Measurements from ENCODE around the gene TTLL9. TPM values are rescaled to one million over a fixed set of nuclear protein-coding genes. Genes with fewer than 3 reads are reported as not detected.
"Not testable (repeated sequence)": the region's sequence is repeated elsewhere in the genome, so short reads cannot be mapped to it uniquely, and the experiment has no call there.

TTLL9 gene, protein sequence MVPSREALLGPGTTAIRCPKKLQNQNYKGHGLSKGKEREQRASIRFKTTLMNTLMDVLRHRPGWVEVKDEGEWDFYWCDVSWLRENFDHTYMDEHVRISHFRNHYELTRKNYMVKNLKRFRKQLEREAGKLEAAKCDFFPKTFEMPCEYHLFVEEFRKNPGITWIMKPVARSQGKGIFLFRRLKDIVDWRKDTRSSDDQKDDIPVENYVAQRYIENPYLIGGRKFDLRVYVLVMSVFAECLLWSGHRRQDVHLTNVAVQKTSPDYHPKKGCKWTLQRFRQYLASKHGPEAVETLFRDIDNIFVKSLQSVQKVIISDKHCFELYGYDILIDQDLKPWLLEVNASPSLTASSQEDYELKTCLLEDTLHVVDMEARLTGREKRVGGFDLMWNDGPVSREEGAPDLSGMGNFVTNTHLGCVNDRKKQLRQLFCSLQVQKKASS
- total RNA-seq, result not detected

DNA sequence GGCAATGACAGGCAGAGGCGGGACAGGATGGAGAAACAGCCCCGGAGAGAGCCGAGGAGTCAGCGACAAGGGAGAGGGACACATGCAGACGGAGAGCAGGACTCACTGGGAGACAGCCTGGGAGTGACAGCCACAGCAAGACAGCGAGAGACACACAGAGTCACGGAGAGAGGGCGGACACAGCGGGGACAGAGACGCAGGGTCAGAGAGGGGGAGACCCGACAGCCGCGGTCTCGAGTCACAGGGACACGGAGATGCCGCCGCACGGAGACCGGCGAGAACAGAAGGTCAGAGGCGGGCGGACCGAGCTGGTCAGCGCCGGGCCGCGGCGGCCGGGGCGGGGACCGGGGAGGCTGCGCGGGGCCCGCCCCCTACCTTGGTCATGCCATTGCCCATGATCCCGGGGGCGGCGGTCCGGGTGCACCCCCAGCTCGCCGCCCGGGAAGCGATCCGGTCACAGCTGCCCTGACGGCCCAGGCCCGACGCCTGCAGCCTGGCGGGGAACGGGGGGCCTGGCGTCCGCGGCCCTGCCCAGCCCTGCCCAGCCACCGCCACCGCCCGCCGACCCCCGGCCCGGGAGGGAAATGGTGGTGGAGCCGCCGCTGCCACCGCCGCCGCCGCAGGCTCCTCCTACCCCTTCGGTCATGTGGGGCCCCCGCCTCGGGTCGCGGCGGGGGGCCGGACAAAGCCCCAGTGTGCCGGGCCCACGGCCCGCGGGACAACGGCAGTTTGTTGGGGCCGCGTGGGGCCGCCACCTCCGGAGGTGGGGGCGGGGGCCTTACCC, at the start of gene TTLL9, which contains the start of gene DUSP15:
Gene TTLL9 (plus strand): TSS at position 693 of the 784 bp plus-strand sequence. CDS start 493 bp downstream, outside the sequence.
Gene DUSP15 (minus strand): TSS at position 586 of the 784 bp plus-strand sequence. CDS start 190 bp downstream, at position 396.
- peak; percentile 27 to 32 for DNase-seq
- no peak within 1 kb of the TSS for H3K27ac Mint-ChIP-seq

DNA sequence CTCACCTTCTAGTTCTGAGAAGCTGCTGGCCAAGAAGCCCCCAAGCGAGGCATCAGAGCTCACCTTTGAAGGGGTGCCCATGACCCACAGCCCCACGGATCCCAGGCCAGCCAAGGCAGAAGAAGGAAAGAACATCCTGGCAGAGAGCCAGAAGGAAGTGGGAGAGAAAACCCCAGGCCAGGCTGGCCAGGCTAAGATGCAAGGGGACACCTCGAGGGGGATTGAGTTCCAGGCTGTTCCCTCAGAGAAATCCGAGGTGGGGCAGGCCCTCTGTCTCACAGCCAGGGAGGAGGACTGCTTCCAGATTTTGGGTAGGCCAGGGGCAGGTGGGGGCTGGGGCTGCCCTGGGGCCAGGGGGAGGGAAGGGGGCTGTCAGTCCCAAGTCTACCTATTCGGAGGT, 49.0 kb upstream of the TTLL9 start:
- H3K27me3 Mint-ChIP-seq (ENCODE audit: low read depth), result no peaks in the 10 kb centered on the region
- no peak for ATAC-seq (replicated peaks in 1 of 2)
- no peak overlapping the region for H3K4me3 Mint-ChIP-seq
- no peaks in the 10 kb centered on the region for H3K36me3 Mint-ChIP-seq (ENCODE audit: insufficient read depth in 2 of 2)
- no peak overlapping the region for H3K27ac Mint-ChIP-seq
- no peaks in the 10 kb centered on the region for H3K9me3 Mint-ChIP-seq
- DNase-seq, result no peak
- H3K4me1 Mint-ChIP-seq (ENCODE audit: low read depth), result no peaks in the 10 kb centered on the region

More for the DNA sequence above, at the start of gene TTLL9, which contains the start of gene DUSP15:
- Mint-ChIP-seq H3K36me3 (ENCODE audit: insufficient read depth in 2 of 2) (peaks cover 3% of the 10 kb centered on the region in 2 donors), H3K27me3 (ENCODE audit: low read depth) (peaks cover 29% of the 10 kb centered on the region), H3K4me1 (ENCODE audit: low read depth) (peaks cover 13% of the 10 kb centered on the region), H3K9me3 (no peaks in the 10 kb centered on the region), H3K4me3 (peak within 1 kb of the TSS; percentile 84 to 93)
- ATAC-seq (replicated peaks in 1 of 2), result peak; percentile 66 to 71

DNA sequence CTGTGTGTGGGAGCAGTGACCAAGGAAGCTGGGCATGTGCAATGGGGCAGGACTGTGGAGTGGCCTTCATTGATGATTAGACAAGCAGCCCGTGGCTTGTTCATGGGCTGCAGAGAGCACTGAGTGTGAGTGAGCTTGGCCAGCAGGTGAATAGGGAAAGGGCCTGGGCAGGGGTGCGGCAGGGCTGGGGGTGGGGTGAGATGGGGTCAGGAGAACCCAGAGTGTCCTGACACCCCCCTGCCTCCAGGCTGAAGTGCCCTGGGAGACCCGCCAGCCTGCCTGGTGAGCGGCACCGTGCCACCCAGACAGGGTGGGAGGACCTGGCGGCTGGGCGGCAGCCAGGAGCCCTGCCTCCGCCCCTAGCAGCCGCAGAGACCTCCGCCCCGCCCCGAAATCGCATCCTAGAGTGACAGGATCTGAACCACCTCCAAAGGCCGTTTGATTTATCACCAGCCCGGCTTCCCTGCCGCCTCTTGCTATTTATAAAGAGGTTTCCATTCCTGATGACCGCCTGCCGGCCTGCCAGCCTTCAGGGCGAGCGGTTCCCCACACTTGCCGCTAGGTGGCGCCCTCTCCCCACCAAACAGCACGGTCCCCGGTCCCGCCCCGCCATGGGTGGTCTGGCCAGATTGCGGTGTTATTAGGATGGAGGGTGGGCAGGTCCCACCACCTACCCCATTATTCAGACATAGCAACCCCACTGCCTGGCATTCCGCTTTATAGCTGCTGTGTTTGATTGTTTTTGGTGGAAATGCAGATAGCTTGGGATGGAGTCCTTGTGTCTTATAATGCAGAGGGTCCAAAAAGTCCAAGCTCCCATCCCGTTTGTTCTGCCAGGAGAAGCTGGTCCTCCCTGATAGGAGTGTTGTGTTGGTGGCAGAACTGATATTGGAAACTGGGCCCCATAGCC, 47.8 kb upstream of the TTLL9 start:
- H3K4me3 Mint-ChIP-seq, result peak overlapping the region; percentile 9 to 58
- no peaks in the 10 kb centered on the region for H3K9me3 Mint-ChIP-seq
- H3K27ac Mint-ChIP-seq, result no peak overlapping the region
- no peaks in the 10 kb centered on the region for H3K36me3 Mint-ChIP-seq (ENCODE audit: insufficient read depth in 2 of 2)
- H3K27me3 Mint-ChIP-seq (ENCODE audit: low read depth), result no peaks in the 10 kb centered on the region
- ATAC-seq (replicated peaks in 1 of 2) (peak; percentile 78 to 81), DNase-seq (peak; percentile 72 to 80)
- no peaks in the 10 kb centered on the region for H3K4me1 Mint-ChIP-seq (ENCODE audit: low read depth)

DNA sequence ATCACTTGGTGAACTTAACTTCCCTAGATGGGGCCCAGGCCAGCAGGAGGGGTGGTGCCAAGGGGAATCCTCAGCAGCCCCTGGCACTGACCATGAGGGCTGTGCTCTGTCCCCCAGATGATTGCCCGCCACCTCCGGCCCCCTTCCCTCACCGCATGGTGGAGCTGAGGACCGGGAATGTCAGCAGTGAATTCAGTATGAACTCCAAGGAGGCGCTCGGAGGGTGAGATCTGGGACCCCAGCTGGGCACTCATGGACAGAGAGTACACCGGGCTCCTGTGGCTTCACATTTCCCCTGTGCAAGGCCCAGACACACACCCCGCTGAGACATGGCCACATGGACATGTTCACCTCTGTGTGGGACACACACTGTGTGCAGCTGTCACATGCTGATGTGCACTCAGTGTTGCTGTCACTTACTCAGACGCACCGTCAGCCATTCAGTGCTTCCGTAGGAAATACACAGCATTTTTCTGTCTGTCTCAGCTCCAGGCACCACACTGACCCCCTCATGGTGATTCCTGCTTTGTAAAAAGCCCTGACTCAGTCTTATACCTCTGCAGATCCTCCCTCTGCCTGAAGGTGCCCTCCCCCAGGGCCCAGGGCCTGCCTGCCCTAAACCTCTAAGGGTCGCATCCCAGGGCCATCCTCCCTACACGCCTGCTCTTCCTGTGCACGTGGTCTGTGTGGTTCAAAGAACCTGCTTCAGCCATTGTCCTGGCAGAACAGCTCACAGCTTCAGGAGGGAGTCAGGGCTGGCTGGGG, 46.9 kb upstream of the TTLL9 start:
- Mint-ChIP-seq H3K9me3 (no peaks in the 10 kb centered on the region), H3K36me3 (ENCODE audit: insufficient read depth in 2 of 2) (no peaks in the 10 kb centered on the region), H3K27me3 (ENCODE audit: low read depth) (no peaks in the 10 kb centered on the region), H3K27ac (no peak overlapping the region), H3K4me1 (ENCODE audit: low read depth) (no peaks in the 10 kb centered on the region), H3K4me3 (no peak overlapping the region)
- DNase-seq (no peak), ATAC-seq (replicated peaks in 1 of 2) (no peak)

DNA sequence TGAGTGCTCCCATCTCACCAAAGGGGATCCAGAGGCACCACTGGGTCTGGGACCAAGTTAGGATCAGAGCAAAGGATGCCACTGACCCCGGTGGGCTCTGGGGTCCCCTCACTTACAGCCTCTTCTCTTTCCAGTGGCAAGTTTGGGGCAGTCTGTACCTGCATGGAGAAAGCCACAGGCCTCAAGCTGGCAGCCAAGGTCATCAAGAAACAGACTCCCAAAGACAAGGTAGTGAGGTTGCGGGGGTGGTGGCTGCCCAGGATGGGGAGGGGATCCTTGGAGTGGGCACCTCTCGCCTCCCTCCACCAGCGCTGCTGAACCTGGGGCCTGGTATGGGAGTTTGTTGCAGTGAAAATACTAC, 46.3 kb upstream of the TTLL9 start:
- no peak overlapping the region for H3K4me3 Mint-ChIP-seq
- no peak overlapping the region for H3K27ac Mint-ChIP-seq
- H3K27me3 Mint-ChIP-seq (ENCODE audit: low read depth), result no peaks in the 10 kb centered on the region
- no peaks in the 10 kb centered on the region for H3K9me3 Mint-ChIP-seq
- no peaks in the 10 kb centered on the region for H3K36me3 Mint-ChIP-seq (ENCODE audit: insufficient read depth in 2 of 2)
- no peak for ATAC-seq (replicated peaks in 1 of 2)
- no peak for DNase-seq
- H3K4me1 Mint-ChIP-seq (ENCODE audit: low read depth), result no peaks in the 10 kb centered on the region

DNA sequence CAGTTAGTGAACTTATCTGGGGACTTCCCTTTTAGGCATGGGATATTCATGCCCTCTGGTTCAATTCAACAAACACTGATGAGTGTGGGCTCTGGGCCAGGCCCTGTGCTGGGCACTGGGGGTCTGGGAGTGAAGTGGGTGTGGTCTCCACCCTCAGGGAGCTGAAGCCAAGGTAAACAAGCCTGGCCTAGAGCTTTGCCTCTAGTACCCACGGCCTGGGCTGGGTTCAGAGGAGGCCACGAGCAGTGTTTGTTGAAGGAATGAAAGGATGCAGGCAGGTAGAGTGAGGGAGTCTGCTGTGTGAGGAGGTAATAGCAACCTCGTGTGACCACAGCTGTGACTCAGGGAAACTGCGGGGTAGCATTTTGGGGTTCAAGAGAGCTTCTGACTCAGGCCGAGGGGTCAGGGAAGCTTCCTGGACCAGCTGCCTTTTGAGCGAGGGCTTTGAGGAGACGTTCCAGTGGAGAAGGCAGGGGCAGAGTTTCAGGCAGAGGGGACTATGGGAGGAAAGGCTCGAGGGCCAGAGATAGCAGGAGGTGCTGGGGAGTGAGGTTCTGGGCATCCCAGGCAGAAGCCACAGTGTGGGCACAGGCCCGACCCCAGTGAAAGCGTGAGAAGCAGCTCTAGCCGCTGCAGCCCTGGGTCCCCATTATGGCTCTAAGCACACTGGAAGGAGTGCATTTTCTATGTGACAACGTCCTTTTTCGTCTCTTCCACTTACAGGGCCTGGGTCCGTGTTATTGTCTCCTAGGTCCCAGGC, 45.7 kb upstream of the TTLL9 start:
- Mint-ChIP-seq H3K36me3 (ENCODE audit: insufficient read depth in 2 of 2) (no peaks in the 10 kb centered on the region), H3K27me3 (ENCODE audit: low read depth) (no peaks in the 10 kb centered on the region), H3K4me3 (no peak overlapping the region), H3K9me3 (no peaks in the 10 kb centered on the region), H3K4me1 (ENCODE audit: low read depth) (no peaks in the 10 kb centered on the region), H3K27ac (no peak overlapping the region)
- ATAC-seq (replicated peaks in 1 of 2), result no peak
- DNase-seq, result no peak

DNA sequence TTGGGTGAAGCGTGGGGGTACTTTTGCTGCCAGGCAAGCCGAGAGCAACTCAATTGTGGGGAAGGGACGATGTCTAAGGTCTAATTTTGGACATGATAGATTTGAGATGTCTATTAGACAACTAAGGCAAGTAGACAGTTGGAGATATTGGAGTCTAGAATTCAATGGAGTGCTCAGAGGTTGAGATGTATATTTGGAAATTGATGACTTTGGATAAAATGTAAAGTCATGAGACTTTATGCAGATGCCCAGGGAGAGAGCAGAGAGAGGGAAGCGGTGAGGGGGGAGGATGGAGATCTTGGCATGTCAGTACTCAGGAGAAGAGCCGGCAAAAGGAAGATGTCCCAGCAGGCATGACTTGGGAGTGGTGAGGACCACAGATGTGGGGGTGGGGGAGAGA, 44.4 kb upstream of the TTLL9 start:
- no peaks in the 10 kb centered on the region for H3K4me1 Mint-ChIP-seq (ENCODE audit: low read depth)
- DNase-seq, result no peak
- H3K9me3 Mint-ChIP-seq, result no peaks in the 10 kb centered on the region
- no peak overlapping the region for H3K27ac Mint-ChIP-seq
- no peaks in the 10 kb centered on the region for H3K27me3 Mint-ChIP-seq (ENCODE audit: low read depth)
- no peaks in the 10 kb centered on the region for H3K36me3 Mint-ChIP-seq (ENCODE audit: insufficient read depth in 2 of 2)
- H3K4me3 Mint-ChIP-seq, result no peak overlapping the region
- ATAC-seq (replicated peaks in 1 of 2), result no peak

DNA sequence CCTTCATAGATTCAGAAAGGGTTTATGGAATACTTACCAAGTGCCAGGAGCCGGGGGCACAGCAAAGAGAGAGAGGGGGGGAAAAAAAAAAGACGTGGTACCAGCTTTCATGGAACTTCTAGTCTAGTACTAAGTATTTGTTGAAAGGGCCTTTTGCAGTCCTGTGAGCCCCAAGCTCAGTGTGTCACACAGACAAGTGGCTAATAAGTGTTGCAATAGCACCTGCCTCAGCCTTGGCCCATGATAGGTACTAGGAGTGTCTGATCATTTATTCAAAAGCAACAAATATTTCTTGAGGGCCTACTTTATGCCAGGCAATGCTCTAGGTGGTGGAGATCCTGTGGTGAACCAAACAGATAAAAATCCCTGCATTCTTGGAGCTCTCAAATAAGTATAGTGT, 43.4 kb upstream of the TTLL9 start:
- Mint-ChIP-seq H3K36me3 (ENCODE audit: insufficient read depth in 2 of 2) (no peaks in the 10 kb centered on the region), H3K27ac (no peak overlapping the region), H3K27me3 (ENCODE audit: low read depth) (no peaks in the 10 kb centered on the region), H3K9me3 (no peaks in the 10 kb centered on the region), H3K4me1 (ENCODE audit: low read depth) (no peaks in the 10 kb centered on the region), H3K4me3 (no peak overlapping the region)
- DNase-seq, result no peak
- ATAC-seq (replicated peaks in 1 of 2), result no peak

DNA sequence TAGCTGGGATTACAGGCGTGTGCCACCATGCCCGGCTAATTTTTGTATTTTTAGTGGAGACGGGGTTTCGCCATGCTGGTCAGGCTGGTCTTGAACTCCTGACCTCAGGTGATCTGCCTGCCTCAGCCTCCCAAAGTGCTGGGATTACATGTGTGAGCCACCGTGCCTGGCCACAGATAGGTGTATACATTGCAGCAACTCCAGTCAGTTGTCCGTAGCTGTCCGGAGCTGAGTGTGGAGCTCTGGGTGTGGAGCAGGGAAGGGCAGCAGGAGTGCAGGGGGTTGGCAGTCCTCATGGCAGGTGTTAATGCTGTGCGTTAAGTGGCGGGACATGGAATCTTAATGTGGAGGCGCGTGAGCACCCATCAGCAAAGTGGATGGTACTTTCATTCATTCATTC, 42.4 kb upstream of the TTLL9 start:
- H3K4me1 Mint-ChIP-seq (ENCODE audit: low read depth); H3K9me3 Mint-ChIP-seq; H3K27ac Mint-ChIP-seq; ATAC-seq (replicated peaks in 1 of 2); H3K36me3 Mint-ChIP-seq (ENCODE audit: insufficient read depth in 2 of 2); H3K4me3 Mint-ChIP-seq; H3K27me3 Mint-ChIP-seq (ENCODE audit: low read depth); DNase-seq: not testable (repeated sequence)

DNA sequence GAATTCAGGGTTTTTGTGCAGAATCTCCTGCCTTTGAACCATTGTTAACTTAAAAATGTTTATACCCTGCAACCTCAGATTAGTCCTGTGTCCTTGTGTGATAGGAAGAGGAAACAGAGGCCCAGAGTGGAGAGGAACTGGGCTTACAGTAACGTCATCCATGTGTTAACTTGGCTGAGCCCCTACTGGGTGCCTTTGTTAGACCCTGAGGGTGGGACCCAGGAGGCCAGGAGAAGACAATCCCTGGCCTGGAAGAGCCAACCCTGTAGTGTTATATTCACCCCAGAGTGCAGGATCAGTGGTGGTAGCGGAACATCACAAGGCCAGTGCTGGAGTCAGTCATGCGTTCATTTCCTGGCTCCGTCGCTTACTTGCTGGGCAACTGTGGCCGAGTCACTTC, 40.7 kb upstream of the TTLL9 start:
- no peaks in the 10 kb centered on the region for H3K4me1 Mint-ChIP-seq (ENCODE audit: low read depth)
- H3K4me3 Mint-ChIP-seq, result no peak overlapping the region
- H3K27ac Mint-ChIP-seq, result no peak overlapping the region
- DNase-seq (no peak), ATAC-seq (replicated peaks in 1 of 2) (no peak)
- H3K9me3 Mint-ChIP-seq, result no peaks in the 10 kb centered on the region
- H3K36me3 Mint-ChIP-seq (ENCODE audit: insufficient read depth in 2 of 2), result no peaks in the 10 kb centered on the region
- H3K27me3 Mint-ChIP-seq (ENCODE audit: low read depth), result no peaks in the 10 kb centered on the region

DNA sequence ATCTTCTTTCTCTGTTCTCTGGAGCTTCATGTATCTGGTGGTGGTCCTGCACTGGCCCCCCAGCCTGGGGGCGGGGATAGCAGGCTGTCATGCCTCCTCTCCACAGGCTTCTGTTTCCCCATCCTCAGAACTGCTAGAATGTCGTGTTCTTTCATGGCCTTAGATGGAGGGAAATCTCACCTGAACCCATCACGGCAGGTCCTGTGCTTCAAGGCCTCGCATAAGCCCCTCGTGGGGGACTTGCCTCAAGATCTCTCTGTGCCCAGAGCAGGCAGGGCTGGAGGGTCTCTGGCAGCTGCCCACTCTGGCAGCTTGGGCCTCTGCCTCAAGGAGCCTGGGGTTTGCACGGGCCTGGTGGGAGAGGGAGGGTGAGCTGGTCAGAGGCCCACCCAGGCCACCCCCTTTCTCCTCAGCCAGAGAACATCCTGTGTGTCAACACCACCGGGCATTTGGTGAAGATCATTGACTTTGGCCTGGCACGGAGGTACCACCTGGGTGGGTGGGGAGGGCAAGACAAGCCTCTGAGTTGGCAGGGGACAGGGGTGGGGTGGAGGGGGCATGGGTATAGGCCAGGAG, 39.9 kb upstream of the TTLL9 start:
- no peak for ATAC-seq (replicated peaks in 1 of 2)
- no peak for DNase-seq
- no peak overlapping the region for H3K27ac Mint-ChIP-seq
- no peaks in the 10 kb centered on the region for H3K36me3 Mint-ChIP-seq (ENCODE audit: insufficient read depth in 2 of 2)
- H3K9me3 Mint-ChIP-seq, result no peaks in the 10 kb centered on the region
- no peaks in the 10 kb centered on the region for H3K4me1 Mint-ChIP-seq (ENCODE audit: low read depth)
- no peak overlapping the region for H3K4me3 Mint-ChIP-seq
- H3K27me3 Mint-ChIP-seq (ENCODE audit: low read depth), result no peaks in the 10 kb centered on the region
